Measurements from ENCODE around the gene ATG16L2. TPM values are rescaled to one million over a fixed set of nuclear protein-coding genes. Genes with fewer than 3 reads are reported as not detected.

Gene ATG16L2
- polyA plus RNA-seq, 2 of the 4 experiments (the other 2 are of a cell fraction), result 6.1 to 6.3 TPM

- Histone ChIP-seq H3K4me2 (no peak overlapping the region), H3K27ac (no peak overlapping the region), H3K4me3 (no peak overlapping the region), H3K9me3 (no peaks in the 10 kb centered on the region), H3K4me1 (peaks cover 28% of the 10 kb centered on the region)
- DNase-seq (ENCODE audit: low read depth in 1 of 2, low spot score in 1 of 2) (no peak), ATAC-seq (no peak), FAIRE-seq (no peak)
- CTCF ChIA-PET, result interaction anchor here (1.5 to 6.1 kb wide), 5 partner anchors 13 to 361 kb away, joined by 3 to 28 read pairs (median 10); partner anchors contain the start of gene STARD10
- POLR2A ChIA-PET, result no interaction called here
- TF ChIP-seq ZC3H11A (IDR thresholded peaks at IDR 0.05) (no peak), JUNB (IDR thresholded peaks at IDR 0.05) (no peak), CHD4 (IDR thresholded peaks at IDR 0.05; ENCODE audit: borderline replicate concordance) (no peak), PHF8 (IDR thresholded peaks at IDR 0.05; ENCODE audit: borderline replicate concordance, low read depth) (no peak), MAX (IDR thresholded peaks at IDR 0.05) (no peak), CBX2 (IDR thresholded peaks at IDR 0.05; ENCODE audit: borderline replicate concordance, low read depth) (no peak), EHMT2 (IDR thresholded peaks at IDR 0.05; ENCODE audit: low read depth) (no peak), NPAS2 (CRISPR knock-in tag; IDR thresholded peaks at IDR 0.05; ENCODE audit: borderline replicate concordance) (no peak), POLR2AphosphoS2 (conservative IDR thresholded peaks at IDR 0.05; ENCODE audit: low read length) (no peak), REST (IDR thresholded peaks at IDR 0.05) (no peak), HOXA7 (CRISPR knock-in tag; IDR thresholded peaks at IDR 0.05) (no peak), HDAC2 (IDR thresholded peaks at IDR 0.05) (no peak), HES2 (IDR thresholded peaks at IDR 0.05) (no peak), EP300 (IDR thresholded peaks at IDR 0.05) (no peak), MYC (IDR thresholded peaks at IDR 0.05; ENCODE audit: borderline replicate concordance, low read length) (no peak), FOSB (CRISPR knock-in tag; IDR thresholded peaks at IDR 0.05) (no peak), EHF (CRISPR knock-in tag; IDR thresholded peaks at IDR 0.05) (no peak)
- WGBS (ENCODE audit: missing lambda C conversion rate), result 98% methylated on average over 4 of the region's 7 CpGs
These were observed 2.3 kb downstream of the ATG16L2 start for GRCh38 chr11:72816404-72816990.

GRCh38 chr11:72817966-72818365, 3.8 kb downstream of the ATG16L2 start:
- Histone ChIP-seq H3K4me3 (no peak overlapping the region), H3K4me2 (no peak overlapping the region), H3K4me1 (peaks cover 20% of the 10 kb centered on the region), H3K27ac (no peak overlapping the region), H3K9me3 (no peaks in the 10 kb centered on the region)
- ChIA-PET POLR2A (no interaction called here), CTCF (interaction anchor here (1.8 to 6.1 kb wide), 3 partner anchors 13 to 93 kb away, joined by 12 to 28 read pairs (median 20); partner anchors contain the start of gene STARD10)
- DNase-seq (ENCODE audit: low read depth in 1 of 2, low spot score in 1 of 2) (no peak), FAIRE-seq (no peak), ATAC-seq (no peak)
- 93% methylated on average over 4 of the region's 4 CpGs for WGBS (ENCODE audit: missing lambda C conversion rate)
- TF ChIP-seq BHLHE40 (IDR thresholded peaks at IDR 0.05; ENCODE audit: low read depth, low read length) (no peak), MAZ (IDR thresholded peaks at IDR 0.05; ENCODE audit: borderline replicate concordance, low read depth, low read length) (no peak), ATOH8 (CRISPR knock-in tag; IDR thresholded peaks at IDR 0.05; ENCODE audit: low read depth) (no peak), MYC (IDR thresholded peaks at IDR 0.05; ENCODE audit: borderline replicate concordance, low read length) (no peak), TP53 (CRISPR knock-in tag; IDR thresholded peaks at IDR 0.05) (no peak), REST (IDR thresholded peaks at IDR 0.05) (no peak), EHMT2 (IDR thresholded peaks at IDR 0.05; ENCODE audit: low read depth) (no peak), PHF8 (IDR thresholded peaks at IDR 0.05; ENCODE audit: borderline replicate concordance, low read depth) (no peak), HMGXB4 (CRISPR knock-in tag; IDR thresholded peaks at IDR 0.05; ENCODE audit: borderline replicate concordance) (no peak)

Measured in A549 (cell line).